ENCODE measurements around the gene LRRTM4.

DNA sequence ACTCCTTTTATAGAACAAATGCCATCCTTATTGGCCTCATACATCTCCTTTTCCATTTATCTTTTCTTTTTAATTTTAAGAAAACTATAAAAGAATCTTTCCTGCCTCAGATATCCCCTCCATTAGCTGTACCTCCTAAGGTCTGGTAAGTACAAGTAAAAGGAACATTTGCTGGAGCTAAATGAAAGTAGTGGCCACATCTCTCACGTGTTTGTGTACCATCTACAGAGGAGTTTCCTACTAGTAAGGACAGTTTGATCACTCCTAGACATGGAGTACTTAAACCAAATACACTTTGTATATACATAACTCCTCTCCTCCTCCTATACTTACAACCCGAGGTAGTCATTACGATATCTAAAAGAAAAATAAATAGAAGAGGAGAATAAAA lies 504.8 kb downstream of the LRRTM4 start:
- TF ChIP-seq CTCF (IDR thresholded peaks at IDR 0.05) (no peak), POLR2A (IDR thresholded peaks at IDR 0.05) (no peak), POLR2AphosphoS5 (IDR thresholded peaks at IDR 0.05) (no peak), EP300 (IDR thresholded peaks at IDR 0.05) (no peak)

Measured in upper lobe of left lung (tissue), 4 donors.